WTC11 (cell line): ENCODE results near the gene CEP192. TPM values are rescaled to one million over a fixed set of nuclear protein-coding genes. Genes with fewer than 3 reads are reported as not detected.

Source experiments
- ATAC-seq: fragments of 200-7000 bp; cut with Tn5 transposase; 2 replicates; pipeline ENCODE4 v1.10.0; 2021; ENCODE audit warnings: mild to moderate bottlenecking, moderate library complexity
- CTCF ChIA-PET: fragments of 300-600 bp; sonication (Branson Sonifier 250); formaldehyde crosslinking; loops from one replicate; lab custom pipeline; 2021; ENCODE audit warnings: antibody characterized with exemption; lab: Charles Lee
- POLR2A ChIA-PET: fragments of 350-600 bp; sonication (Branson Sonifier 250); formaldehyde crosslinking; loops from one replicate; lab custom pipeline; 2021; ENCODE audit warnings: antibody characterized with exemption; lab: Charles Lee
- DNase-seq: peaks from one replicate; pipeline ENCODE4 v3.0.0; 2021; ENCODE audit warnings: low spot score
- H3K27ac Mint-ChIP-seq: 2 replicates; pipeline ENCODE4 v1.8.0; 2021; ENCODE audit warnings: mixed read lengths
- H3K27me3 Mint-ChIP-seq: 2 replicates; pipeline ENCODE4 v1.8.0; 2021; ENCODE audit warnings: low read depth, mild to moderate bottlenecking, moderate library complexity, mixed read lengths
- H3K36me3 Mint-ChIP-seq: 2 replicates; pipeline ENCODE4 v1.8.0; 2021; ENCODE audit warnings: mixed read lengths
- H3K4me1 Mint-ChIP-seq: 2 replicates; pipeline ENCODE4 v1.8.0; 2022; ENCODE audit warnings: mixed read lengths
- H3K4me3 Mint-ChIP-seq: 2 replicates; pipeline ENCODE4 v1.8.0; 2021; ENCODE audit warnings: mild to moderate bottlenecking, moderate library complexity, mixed read lengths
- H3K9me3 Mint-ChIP-seq: 2 replicates; pipeline ENCODE4 v1.8.0; 2021; ENCODE audit warnings: mixed read lengths
- AR ChIP-seq: fragments of 250-450 bp; sonication (Bioruptor Pico); IDR thresholded peaks from 2 replicates; pipeline ENCODE4 v1.9.0; 2021; ENCODE audit warnings: mild to moderate bottlenecking
- ATF3 ChIP-seq: sonication (generic); formaldehyde crosslinking; conservative IDR thresholded peaks from 2 replicates; pipeline ENCODE4 v1.8.1; 2022; ENCODE audit warnings: mild to moderate bottlenecking, missing genetic modification reagents
- ATF6 ChIP-seq: sonication (generic); formaldehyde crosslinking; IDR thresholded peaks from 2 replicates; pipeline ENCODE4 v1.8.1; 2023; ENCODE audit warnings: mild to moderate bottlenecking, missing genetic modification reagents
- HMGA2 ChIP-seq: fragments of 250-450 bp; sonication (Bioruptor Pico); IDR thresholded peaks from 2 replicates; pipeline ENCODE4 v1.4.0; 2021; ENCODE audit warnings: mild to moderate bottlenecking, moderate library complexity
- IRF2 ChIP-seq: sonication (generic); formaldehyde crosslinking; IDR thresholded peaks from 2 replicates; pipeline ENCODE4 v1.8.0; 2022; ENCODE audit warnings: low read depth, missing genetic modification reagents, borderline replicate concordance
- NFE2L1 ChIP-seq: sonication (generic); formaldehyde crosslinking; IDR thresholded peaks from 2 replicates; pipeline ENCODE4 v1.8.1; 2023; ENCODE audit warnings: missing genetic modification reagents
- TCF7 ChIP-seq: sonication (generic); formaldehyde crosslinking; IDR thresholded peaks from 2 replicates; pipeline ENCODE4 v1.8.0; 2022; ENCODE audit warnings: mild to moderate bottlenecking, low read depth, missing genetic modification reagents, moderate library complexity
- TEAD1 ChIP-seq: sonication (generic); formaldehyde crosslinking; IDR thresholded peaks from 2 replicates; pipeline ENCODE4 v1.8.0; 2022; ENCODE audit warnings: mild to moderate bottlenecking, missing genetic modification reagents
- ZBTB21 ChIP-seq: sonication (generic); formaldehyde crosslinking; IDR thresholded peaks from 2 replicates; pipeline ENCODE4 v1.8.1; 2023; ENCODE audit warnings: mild to moderate bottlenecking, missing genetic modification reagents, borderline replicate concordance
- ZNF121 ChIP-seq: sonication (generic); formaldehyde crosslinking; IDR thresholded peaks from 2 replicates; pipeline ENCODE4 v1.8.0; 2023; ENCODE audit warnings: missing genetic modification reagents
- ZNF532 ChIP-seq: fragments of 250-450 bp; sonication (Bioruptor Pico); IDR thresholded peaks from 2 replicates; pipeline ENCODE4 v1.9.0; 2021; ENCODE audit warnings: mild to moderate bottlenecking, borderline replicate concordance
- total RNA-seq: library from RNA; stranded (reverse); gene quantifications from 3 replicates; pipeline ENCODE4 v1.2.3, GENCODE V29; 2021
- TF ChIP-seq, protein P1 (sequence below): sonication (generic); formaldehyde crosslinking; IDR thresholded peaks from 2 replicates; pipeline ENCODE4 v1.8.1; 2022; ENCODE audit warnings: mild to moderate bottlenecking, moderate library complexity, missing genetic modification reagents
- TF ChIP-seq, protein P2 (sequence below): fragments of 250-450 bp; sonication (Bioruptor Pico); conservative IDR thresholded peaks from 2 replicates; pipeline ENCODE4 v1.9.0; 2021; ENCODE audit warnings: mild to moderate bottlenecking
- TF ChIP-seq, protein P3 (sequence below): fragments of 250-450 bp; sonication (Bioruptor Pico); IDR thresholded peaks from 2 replicates; pipeline ENCODE4 v1.9.0; 2021; ENCODE audit warnings: mild to moderate bottlenecking

CEP192 gene
- total RNA-seq, 1 experiment from 2014 or later = 25.4 TPM

DNA sequence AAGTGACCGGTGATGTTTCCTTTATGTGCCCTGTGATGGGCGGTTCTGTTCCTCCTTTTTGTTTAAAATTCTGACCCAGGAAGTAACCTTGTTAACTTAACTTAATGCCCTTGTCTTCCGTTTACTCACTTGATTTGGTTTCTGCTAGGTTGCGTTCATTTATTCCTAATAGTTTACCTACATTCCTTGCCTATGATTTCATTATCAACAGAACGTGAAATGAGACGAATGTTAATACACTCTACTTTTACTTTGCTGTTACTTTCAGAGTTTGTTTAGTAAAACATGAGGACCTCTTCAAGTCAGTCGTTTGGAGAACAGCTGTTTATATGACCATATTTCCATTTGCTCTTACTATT is 638 bp downstream of the CEP192 start:
- no peak for TF ChIP-seq NFE2L1 (CRISPR knock-in tag)
- no peak for TF ChIP-seq AR (CRISPR knock-in tag)
- TF ChIP-seq TEAD1 = no peak
- TF ChIP-seq ZNF532 (CRISPR knock-in tag) = no peak
- TF ChIP-seq ZBTB21 (CRISPR knock-in tag) = no peak
- TF ChIP-seq, protein P1, sequence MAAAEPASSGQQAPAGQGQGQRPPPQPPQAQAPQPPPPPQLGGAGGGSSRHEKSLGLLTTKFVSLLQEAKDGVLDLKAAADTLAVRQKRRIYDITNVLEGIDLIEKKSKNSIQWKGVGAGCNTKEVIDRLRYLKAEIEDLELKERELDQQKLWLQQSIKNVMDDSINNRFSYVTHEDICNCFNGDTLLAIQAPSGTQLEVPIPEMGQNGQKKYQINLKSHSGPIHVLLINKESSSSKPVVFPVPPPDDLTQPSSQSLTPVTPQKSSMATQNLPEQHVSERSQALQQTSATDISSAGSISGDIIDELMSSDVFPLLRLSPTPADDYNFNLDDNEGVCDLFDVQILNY = no peak
- TF ChIP-seq TCF7 (CRISPR knock-in tag) = no peak
- TF ChIP-seq, protein P2, sequence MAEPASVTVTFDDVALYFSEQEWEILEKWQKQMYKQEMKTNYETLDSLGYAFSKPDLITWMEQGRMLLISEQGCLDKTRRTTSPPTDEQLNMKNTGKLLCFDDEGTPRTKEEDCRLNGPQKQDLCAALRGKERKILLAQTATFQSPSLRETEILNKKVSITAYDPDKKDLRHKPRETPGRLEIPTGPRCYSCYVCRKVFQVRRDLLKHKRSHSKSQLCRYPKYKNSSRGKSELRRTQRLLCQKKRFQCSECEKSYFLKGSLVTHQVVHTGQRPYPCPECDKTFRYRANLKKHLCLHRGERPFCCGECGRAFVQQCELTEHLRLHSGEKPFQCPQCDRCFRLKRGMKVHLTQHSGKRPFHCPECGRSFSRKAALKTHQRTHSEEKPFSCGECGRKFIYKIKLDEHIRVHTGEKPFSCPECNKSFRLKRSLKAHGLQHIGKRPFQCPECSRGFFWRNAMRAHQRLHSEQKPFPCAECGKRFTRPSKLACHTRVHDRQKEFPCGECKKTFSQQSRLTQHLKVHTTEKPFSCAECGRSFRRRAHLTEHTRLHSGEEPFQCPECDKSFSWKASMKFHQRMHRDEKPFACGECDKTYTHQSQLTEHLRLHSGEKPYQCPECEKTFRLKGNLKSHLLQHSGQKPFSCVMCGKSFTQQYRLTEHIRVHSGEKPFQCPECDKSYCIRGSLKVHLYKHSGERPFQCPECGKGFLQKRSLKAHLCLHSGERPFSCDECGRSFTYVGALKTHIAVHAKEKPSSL (CRISPR knock-in tag) = no peak
- no peak for TF ChIP-seq IRF2 (CRISPR knock-in tag)
- TF ChIP-seq, protein P3, sequence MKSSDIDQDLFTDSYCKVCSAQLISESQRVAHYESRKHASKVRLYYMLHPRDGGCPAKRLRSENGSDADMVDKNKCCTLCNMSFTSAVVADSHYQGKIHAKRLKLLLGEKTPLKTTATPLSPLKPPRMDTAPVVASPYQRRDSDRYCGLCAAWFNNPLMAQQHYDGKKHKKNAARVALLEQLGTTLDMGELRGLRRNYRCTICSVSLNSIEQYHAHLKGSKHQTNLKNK (CRISPR knock-in tag) = no peak
- TF ChIP-seq ATF6 = no peak
- no peak for TF ChIP-seq ATF3 (CRISPR knock-in tag)
- TF ChIP-seq HMGA2 (CRISPR knock-in tag) = no peak
- TF ChIP-seq ZNF121 (CRISPR knock-in tag) = no peak
- Mint-ChIP-seq H3K4me1 (peaks cover 13% of the 10 kb centered on the region), H3K9me3 (no peaks in the 10 kb centered on the region), H3K27ac (peak overlapping the region; percentile 91), H3K4me3 (peak overlapping the region; percentile 95), H3K36me3 (no peaks in the 10 kb centered on the region), H3K27me3 (no peaks in the 10 kb centered on the region)
- ChIA-PET POLR2A (interaction anchor here (1.2 kb wide), 1 partner anchor 12 kb away, joined by 3 read pairs; no protein-coding TSS in a partner anchor), CTCF (interaction anchor here (1.0 to 2.0 kb wide), 3 partner anchors 101 to 168 kb away, joined by 3 to 11 read pairs (median 4); no protein-coding TSS in a partner anchor)
- no peak for DNase-seq
- ATAC-seq = no peak
